ENCODE data around the gene CHFR. TPM values are rescaled to one million over a fixed set of nuclear protein-coding genes. Genes with fewer than 3 reads are reported as not detected.
"Not testable (repeated sequence)": the region's sequence is repeated elsewhere in the genome, so short reads cannot be mapped to it uniquely, and the experiment has no call there.

CHFR gene
- total RNA-seq, 1 donor from 2014 or later, result 67.0 TPM

DNA sequence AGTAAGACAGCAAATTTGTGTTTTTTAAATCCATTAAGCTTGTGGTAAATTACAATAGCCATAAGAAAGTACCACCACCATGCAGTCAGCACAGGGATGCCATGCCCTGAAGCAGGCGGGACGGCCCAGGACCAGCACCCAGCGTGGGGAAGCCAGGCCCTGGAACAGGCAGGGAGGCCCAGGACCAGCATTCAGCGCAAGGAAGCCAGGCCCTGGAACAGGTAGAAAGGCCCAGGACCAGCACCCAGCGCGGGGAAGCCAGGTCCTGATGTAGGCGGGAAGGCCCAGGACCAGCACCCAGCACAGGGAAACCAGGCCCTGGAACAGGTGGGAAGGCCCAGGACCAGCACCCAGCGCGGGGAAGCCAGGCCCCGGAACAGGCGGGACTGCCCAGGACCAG lies 13.2 kb downstream of the CHFR start:
- DNase-seq (ENCODE audit: low spot score), result no peak

DNA sequence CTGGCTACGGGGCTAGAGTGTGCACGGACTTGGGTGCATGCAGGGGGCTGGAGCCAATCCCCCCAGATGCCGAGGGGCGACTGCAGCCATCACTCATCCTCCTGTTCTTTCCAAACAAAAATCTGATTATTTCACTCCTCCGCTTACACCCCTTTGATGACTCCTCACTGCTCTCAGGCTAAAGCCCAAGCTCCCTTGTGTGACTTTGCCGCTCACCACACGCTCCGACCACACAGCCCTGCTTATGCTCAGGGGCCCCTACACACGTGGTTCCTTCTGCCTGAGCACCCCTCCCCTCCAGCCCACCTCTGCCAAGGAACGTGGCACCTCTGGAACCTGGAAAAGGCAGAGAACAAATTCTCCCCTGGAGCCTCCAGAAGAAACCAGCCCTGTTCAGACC lies 13.7 kb downstream of the CHFR start:
- DNase-seq (ENCODE audit: low spot score), result no peak

DNA sequence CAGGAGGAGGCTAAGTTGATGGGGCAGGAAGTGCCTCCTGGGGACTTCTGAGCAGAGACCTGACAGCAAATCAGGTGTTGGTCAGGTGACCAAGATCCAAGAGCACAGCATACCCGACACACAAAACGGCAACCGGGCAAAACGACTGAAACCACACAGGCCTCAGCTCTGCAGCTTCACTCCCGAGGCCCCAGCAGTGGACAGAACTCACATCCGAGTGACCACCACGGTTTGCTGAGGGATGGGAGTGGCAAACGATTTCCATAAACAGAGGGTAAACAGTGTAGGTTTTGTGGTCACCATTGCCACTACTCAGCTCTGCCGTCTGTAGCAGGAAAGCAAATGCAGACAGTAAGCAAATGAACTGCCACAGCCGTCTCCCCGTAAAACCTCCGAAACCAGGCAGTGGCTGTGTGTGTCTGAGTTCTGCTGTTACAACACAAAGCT lies 14.4 kb downstream of the CHFR start:
- no peak for DNase-seq (ENCODE audit: low spot score)

DNA sequence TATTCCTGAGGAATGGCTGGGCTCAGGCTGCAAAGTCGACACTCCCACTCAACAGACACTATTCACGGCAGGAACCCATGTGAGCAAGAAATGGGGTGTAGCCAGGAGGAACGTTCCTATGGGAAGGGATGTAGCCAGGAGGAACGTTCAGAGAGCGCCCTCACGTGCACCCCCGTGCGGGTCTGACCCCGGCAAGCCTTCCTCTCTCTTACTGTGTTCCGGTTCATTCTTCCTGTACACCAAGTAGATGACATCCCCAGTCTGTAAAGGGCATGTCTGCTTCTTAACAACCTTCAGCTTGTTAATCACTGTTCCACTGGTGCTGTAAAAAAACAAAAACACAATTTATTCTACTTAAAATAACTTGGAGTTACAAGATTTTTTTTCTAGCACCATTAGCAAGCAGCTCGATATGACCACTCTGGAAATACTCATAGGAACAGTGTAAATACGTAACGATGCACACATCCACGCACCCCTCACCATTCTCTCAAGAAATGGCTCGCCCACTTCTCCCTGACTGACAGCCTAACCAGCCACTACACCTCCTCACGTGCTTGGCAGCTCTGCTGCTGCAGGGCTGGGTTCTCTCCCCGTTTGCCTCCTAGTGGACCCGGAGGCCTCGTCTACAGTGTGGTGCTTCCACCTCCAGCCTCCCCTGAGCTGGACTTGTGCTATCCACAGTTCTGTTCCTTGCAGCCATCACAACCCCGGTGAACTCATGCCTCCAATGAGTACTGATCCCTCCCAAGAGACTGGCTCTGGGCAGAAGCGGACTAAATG lies 15.1 kb downstream of the CHFR start:
- no peak for DNase-seq (ENCODE audit: low spot score)

DNA sequence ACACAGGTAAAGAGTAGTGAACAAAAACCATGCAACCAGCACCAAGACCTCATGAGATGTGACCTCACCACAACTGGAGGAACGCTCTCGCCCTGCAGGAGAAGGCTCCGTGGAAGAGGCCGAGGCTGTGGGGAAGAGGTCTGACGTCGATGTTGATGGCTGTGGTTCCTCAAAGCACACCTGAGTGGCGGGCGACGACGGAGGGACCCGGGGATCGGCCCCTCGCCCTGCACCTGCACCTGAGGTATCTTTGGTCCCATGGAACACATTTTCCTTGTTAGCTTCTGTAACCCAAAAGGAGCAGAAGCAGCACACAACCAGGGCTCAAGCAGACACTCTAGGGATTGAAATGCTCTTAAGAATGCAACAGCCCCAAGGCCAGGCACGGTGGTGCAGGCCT lies 17.9 kb downstream of the CHFR start:
- no peak for DNase-seq (ENCODE audit: low spot score)

DNA sequence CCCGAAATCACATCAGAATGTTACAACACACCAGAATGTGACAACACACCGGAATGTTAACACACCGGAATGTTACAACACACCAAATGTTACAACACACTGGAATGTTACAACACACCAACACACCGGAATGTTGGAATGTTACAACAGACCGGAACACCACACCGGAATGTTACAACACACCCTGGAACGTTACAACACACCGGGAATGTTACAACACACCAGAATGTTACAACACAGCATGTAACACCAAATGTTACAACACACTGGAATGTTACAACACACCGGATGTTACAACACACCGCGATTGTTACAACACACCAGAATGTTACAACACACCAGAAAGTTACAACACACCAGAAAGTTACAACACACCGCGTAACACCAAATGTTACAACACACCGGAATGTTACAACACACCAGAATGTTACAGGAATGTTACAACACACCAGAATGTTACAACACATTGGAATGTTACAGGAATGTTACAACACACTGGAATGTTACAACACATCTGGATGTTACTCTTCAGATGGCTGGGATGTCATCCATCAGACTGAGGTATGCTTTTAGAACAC lies 21.1 kb downstream of the CHFR start:
- DNase-seq (ENCODE audit: low spot score), result no peak

DNA sequence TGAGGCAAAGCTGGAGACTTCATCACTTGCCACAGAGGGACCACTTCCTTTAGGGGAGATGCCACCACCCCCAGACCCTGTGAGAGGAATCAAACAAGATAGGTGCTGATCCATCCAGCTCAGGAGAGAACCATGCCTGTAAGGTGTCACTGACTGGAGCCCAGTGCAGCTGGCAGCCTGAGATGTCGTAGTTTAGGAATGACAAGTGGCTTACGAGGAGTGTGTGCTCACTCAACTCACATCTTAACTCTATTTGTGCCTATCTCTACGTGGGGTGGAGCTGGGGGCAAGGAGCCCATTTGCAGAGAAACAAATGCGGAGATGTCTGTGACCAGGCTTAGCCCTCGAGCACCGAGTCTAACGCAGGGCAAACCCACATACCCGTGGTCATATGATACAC lies 25.8 kb downstream of the CHFR start:
- DNase-seq (ENCODE audit: low spot score), result no peak

DNA sequence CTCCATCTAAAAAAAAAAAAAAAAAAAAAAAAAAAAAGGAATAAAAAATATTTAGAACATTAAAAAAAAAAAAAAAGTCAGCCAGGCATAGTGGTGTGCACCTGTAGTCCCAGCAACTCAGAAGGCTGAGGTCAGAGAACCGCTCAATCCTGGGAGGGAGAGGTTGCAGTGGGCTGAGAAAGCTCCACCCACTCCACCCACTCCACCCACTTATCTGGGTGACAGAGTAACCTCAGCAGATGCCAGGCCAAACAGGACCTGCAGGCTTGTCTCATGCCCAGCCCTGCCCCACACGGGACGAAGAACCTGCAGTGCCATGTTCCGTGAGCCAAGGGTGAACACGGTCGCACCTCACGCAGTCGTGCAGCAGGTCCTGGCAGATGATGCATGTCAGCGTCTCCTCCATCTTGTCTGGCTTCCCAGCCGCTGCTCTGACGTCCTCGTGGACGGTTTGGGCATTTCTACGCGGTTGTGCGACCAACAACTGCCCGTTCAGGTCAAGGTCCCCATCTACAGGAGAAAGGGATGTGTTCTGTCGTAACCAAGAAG lies 28.6 kb downstream of the CHFR start:
- peak; percentile 90 for DNase-seq (ENCODE audit: low spot score)

DNA sequence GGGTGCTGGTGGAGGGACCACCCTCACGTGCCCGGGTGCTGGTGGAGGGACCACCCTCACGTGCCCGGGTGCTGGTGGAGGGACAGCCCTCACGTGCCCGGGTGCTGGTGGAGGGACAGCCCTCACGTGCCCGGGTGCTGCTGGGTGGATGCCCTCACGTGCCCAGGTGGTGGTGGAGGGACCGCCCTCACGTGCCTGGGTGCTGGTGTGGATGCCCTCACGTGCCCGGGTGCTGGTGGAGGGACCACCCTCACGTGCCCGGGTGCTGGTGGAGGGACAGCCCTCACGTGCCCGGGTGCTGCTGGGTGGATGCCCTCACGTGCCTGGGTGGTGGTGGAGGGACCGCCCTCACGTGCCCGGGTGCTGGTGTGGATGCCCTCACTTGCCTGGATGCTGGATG lies 30.4 kb downstream of the CHFR start:
- not testable (repeated sequence) for DNase-seq (ENCODE audit: low spot score)

DNA sequence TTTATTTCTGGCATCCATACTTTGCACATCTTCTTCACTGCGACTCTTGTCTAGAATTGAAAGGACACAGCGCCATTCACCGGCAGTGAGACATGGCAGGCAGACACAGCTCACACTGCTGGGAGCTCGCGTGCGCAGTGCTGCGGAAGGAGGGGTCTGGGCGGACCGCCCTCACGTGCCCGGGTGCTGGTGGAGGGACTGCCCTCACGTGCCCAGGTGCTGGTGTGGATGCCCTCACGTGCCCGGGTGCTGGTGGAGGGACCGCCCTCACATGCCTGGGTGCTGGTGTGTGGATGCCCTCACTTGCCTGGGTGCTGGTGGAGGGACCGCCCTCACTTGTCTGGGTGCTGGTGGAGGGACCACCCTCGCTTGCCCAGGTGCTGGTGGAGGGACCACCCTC lies 30.8 kb downstream of the CHFR start:
- no peak for DNase-seq (ENCODE audit: low spot score)

DNA sequence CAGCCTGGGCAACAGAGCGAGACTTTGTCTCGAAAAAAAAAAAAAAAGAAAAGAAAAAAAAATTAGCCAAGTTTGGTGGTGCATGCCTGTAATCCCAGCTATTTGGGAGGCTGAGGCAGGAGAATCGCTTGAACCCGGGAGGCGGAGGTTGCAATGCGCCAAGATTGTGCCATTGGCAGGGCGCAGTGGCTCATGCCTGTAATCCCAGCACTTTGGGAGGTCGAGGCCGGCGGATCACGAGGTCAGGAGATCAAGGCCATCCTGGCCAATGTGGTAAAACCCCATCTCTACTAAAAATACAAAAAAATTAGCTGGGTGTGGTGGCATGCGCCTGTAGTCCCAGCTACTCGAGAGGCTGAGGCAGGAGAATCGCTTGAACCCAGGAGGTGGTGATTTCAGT lies 32.2 kb downstream of the CHFR start:
- DNase-seq (ENCODE audit: low spot score), result not testable (repeated sequence)

DNA sequence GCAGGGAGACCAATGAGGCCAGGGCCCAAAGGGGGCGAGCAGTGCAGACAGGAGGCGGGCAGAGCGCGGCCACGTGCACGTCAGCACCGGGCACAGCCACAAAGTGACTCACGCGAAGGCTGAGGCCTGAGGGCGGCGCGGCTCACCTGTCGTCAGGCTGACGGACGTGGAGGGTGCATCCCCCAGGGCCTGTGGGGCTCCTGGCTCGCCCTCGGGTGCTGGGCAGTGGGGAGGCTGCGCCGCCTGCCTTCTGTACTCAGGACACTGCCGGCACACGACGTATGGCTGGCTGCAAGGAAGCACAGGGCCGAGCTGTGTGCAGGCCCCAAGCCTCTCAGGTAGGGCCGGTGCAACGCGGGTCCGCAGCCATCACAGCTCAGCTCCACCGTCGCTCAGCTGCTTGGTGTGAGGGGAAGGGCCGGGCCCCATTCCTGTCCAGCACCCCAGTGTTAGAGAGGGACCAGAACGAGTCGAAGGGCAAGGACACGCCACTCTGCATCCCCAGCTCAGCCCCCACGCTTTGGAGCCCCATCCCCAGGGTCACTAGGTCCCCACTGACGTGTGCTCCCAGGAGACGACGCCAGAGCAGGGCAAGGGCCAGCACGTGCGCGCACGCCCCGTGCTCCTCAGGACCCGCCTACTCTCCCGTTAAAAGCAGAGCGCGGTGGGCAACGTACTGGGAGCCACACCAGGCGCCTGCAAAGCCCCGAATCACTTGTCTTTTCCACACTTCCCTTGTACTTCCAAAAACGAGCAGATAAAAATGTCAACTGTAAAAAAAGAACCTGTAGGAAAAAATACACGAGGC lies 33.9 kb downstream of the CHFR start:
- DNase-seq (ENCODE audit: low spot score), result no peak

DNA sequence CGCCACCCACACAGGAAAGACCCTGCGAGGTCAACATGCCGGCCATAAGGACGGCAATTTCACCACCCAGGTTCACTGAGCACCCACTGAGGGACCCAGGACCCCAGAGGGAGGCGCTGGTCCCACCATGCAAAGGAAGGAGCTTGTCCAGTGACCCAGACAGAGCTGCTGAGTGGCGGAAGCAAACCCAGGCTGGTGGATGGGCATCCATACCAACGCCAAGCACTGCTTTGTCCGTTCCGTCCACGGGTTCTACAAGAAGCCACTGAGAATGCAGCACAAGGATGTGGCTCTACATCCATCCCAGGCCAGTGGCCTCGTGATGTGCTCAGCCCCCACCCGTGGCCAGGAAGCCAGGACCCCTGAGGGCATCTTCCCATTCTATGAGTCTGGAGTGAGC lies 34.9 kb downstream of the CHFR start:
- no peak for DNase-seq (ENCODE audit: low spot score)

DNA sequence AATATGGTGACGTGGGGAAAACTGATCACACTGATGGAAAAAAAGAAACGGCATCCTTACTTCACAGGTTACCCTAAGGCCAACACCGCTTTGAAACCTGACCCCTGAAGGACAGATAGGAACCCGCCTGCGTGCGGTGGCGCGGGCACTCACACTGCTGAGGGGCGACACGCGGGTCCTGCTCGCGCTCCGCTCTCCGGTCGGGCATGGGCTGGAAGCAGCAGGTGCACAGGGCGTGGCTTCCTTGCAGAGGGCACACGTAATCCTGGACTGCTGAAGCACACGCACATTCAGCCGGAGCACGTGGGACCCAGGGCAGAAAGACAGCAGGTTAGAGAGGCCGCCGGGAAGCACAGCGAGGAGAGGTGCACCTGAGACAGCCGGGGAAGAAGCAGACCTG lies 35.9 kb downstream of the CHFR start:
- no peak for DNase-seq (ENCODE audit: low spot score)

DNA sequence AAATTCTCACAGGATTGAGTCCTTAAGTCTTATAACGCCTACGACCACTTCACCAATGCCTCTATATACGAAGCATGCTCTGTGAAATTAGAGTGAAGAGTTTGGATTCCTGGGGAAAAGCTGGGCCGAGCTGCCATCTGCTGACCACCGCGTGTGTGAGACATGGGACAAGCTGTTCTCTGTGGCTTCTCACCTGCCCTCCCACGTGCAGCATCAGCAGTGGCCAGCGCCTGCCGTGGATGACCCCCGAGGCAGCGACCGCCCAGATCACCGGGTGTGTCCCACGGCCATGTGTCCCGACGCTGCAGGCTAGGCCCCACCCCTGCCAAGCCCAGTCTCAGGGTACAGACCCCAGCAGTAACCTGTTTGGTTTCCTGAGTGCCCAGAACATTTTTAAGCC lies 37.1 kb downstream of the CHFR start:
- DNase-seq (ENCODE audit: low spot score), result no peak

DNA sequence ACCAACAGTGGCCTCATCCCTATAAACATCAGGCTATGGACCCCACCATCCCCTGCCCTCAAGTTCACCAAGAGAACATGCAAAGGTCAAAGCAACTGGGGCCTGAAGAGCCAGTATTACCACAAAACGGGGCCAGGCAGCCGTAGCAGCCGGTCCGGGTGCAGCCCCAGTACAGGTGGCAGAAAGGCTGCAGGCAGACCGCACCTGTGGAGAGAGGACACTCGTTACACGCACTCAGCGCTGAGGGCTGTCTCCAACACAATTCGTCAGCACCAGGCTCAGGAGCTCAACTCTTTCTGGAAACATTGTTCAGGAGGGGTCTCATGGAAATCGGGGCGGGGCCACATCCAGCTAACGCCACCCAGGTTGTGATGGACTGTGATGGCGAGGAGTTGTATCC lies 38.9 kb downstream of the CHFR start:
- DNase-seq (ENCODE audit: low spot score), result no peak

DNA sequence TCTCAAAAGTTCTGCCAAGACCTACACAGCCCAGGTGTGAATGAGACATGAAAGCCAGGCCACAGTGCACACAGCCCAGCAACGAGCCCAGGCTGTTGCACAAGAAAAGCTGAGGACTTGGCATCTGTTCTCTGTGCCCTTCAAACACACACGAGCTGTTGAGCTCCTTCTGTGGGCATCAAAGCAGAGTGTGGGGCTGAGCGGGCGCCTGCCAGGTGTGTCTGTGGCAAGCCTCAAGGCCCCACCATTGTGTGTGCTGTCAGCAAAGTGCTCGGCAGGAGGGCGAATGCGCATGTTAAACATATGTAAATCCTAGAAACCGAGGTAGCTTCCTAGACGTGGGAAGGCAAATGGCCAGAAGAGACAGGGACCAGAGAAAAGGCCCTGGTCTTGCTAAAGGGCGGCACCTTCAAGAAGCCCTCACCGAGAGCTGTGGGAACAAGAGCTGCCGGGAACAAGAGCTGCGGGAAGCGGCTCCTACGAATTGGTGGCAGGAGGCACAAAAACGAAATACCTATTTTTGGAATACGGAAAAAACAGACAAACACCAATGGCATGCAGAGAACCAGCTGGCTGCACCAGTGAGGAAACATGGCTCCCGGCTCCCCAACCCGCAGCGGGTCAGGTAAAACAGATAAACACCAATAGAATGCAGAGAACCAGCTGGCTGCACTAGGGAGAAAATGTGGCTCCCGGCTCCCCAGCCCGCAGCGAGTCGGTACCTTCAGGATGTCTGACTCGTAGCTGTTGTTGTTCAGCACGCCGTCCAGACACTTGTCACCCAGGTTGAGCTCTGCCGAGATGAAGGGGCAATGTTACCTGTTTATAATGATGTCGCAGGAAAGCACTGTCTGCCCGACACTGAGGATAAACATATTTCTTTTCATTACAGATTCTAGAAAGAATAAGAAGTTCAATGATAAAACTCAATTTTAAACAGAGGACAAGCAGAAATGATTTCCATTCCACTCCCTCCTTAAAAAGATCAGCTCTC lies 39.7 kb downstream of the CHFR start:
- no peak for DNase-seq (ENCODE audit: low spot score)

DNA sequence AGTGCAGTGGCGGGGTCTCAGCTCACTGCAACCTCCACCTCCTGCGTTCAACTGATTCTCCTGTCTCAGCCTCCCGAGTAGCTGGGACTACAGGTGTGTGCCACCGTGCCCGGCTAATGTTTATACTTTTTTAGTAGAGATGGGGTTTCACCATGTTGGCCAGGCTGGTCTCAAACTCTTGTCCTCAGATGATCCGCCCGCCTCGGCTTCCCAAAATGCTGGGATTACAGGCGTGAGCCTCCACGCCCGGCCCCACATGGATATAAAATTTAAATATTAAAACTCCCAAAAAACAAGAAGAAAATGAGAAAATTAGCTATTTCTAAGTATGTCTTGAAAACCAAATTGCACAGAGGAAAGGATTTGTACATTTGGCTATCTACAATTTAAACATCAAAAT lies 42.7 kb downstream of the CHFR start:
- DNase-seq (ENCODE audit: low spot score), result not testable (repeated sequence)

DNA sequence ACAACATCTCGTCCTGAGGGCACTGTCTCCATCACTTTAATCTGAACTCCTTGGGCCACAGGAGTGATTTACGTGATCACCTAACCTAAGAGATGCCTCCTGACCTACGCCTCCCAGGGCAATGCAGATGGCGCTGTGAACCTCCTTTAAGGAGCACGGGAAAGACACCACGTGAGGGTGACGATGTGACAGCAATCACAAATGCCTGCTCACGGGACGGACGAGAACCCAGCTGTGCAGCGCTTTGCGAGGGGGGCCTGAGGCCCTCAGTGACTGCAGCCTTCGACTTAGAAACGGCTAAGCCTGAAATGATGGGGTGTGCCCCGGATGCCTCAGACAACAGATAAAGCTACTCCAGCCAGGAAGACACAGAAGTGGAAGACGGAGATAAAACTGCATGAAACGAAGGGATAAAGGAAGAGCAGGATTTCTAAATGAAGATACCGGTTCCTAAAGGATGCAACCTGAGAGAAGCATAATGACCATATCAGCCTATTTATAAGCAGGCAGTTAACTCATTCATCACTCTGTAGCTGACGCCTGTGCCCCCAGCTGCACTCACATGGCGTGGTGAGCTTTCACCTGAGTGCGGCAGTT lies 44.9 kb downstream of the CHFR start:
- no peak for DNase-seq (ENCODE audit: low spot score)

DNA sequence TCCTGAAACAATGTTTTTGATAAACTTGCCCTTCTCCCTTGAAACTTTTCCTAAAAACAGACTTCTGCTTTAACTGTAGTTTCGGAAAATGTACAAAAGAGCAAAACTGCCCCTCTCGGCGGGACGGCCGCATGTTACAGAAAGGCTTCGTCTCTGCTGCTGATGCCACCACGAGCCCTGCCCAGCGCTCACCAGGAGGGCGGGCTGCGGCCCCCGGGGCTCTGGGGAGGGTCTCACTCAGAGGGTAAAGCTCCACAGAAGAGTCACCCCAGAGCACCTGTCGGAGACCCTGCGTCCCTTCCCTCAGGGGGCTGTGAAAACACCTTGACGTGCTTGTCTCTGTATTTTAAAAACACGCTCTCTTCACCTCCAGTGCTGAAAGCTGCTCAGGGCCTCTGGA lies 46.3 kb downstream of the CHFR start:
- DNase-seq (ENCODE audit: low spot score), result no peak

DNA sequence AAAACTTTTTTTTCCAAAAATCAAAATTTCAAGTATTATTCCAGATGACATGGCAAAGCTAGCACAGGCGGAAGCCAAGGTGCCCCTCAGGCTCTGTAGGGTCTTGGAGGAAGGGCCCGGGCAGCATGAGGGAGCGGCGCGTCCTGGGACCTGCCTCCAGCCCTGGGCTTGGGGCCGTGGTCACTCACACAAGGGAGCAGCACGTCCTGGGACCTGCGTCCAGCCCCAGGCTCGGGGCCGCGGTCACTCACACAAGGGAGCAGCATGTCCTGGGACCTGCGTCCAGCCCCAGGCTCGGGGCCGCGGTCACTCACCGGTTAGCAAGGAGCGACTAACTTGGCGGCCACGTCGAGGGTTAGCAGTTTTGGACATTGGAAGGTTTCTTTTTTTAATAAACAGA lies 46.9 kb downstream of the CHFR start:
- no peak for DNase-seq (ENCODE audit: low spot score)
